ENCODE results near the gene C1S. TPM values are rescaled to one million over a fixed set of nuclear protein-coding genes. Genes with fewer than 3 reads are reported as not detected.
A peak's percentile ranks its signal among the peaks of the same experiment; 100 is the strongest.

Gene C1S
- total and polyA plus RNA-seq, 2 experiments from 2014 or later = 4.9 to 9.7 TPM

GRCh38 chr12:7072554-7072953, 12.0 kb downstream of the C1S start (continued):
- TF ChIP-seq ZNF462 (CRISPR knock-in tag; IDR thresholded peaks at IDR 0.05) = no peak
- TF ChIP-seq EZH2phosphoT487 (IDR thresholded peaks at IDR 0.05; ENCODE audit: unreplicated experiment) = no peak
- TF ChIP-seq CTCF (conservative IDR thresholded peaks at IDR 0.05; ENCODE audit: low read depth in 2 of 2) = no peak
- TF ChIP-seq CREB1 (CRISPR knock-in tag; IDR thresholded peaks at IDR 0.05; ENCODE audit: low read depth) = no peak

- no peak for DNase-seq (ENCODE audit: low spot score)
- H3K36me3 Mint-ChIP-seq (ENCODE audit: low read depth) = no peaks in the 10 kb centered on the region
- TF ChIP-seq ZNF114 (CRISPR knock-in tag; IDR thresholded peaks at IDR 0.05) (no peak), EZH2 (IDR thresholded peaks at IDR 0.05; ENCODE audit: low read depth, unreplicated experiment) (no peak), ZNF331 (CRISPR knock-in tag; IDR thresholded peaks at IDR 0.05; ENCODE audit: low read depth) (no peak), EZH2phosphoT487 (IDR thresholded peaks at IDR 0.05; ENCODE audit: unreplicated experiment) (no peak), REST (IDR thresholded peaks at IDR 0.05; ENCODE audit: unreplicated experiment) (no peak), JUNB (IDR thresholded peaks at IDR 0.05; ENCODE audit: unreplicated experiment) (no peak), POLR2AphosphoS5 (IDR thresholded peaks at IDR 0.05; ENCODE audit: low read depth) (no peak), ETS1 (IDR thresholded peaks at IDR 0.05) (no peak), NANOG (IDR thresholded peaks at IDR 0.05; ENCODE audit: borderline replicate concordance) (no peak), STAT1 (IDR thresholded peaks at IDR 0.05; ENCODE audit: unreplicated experiment) (no peak)
Measured at GRCh38 chr12:7073946-7074345, 13.4 kb downstream of the C1S start.

More at GRCh38 chr12:7073946-7074345, 13.4 kb downstream of the C1S start:
- no peak overlapping the region for H3K27ac ChIP-seq (ENCODE audit: low read depth)
- Mint-ChIP-seq H3K27ac (no peak overlapping the region), H3K4me3 (no peak overlapping the region), H3K9me3 (no peaks in the 10 kb centered on the region), H3K27me3 (ENCODE audit: insufficient read depth, low read depth, poor library complexity) (no peaks in the 10 kb centered on the region), H3K4me1 (no peaks in the 10 kb centered on the region)
- no peaks in the 10 kb centered on the region; the same call in 1 of the 2 replicates for H3K9me2 ChIP-seq (ENCODE audit: insufficient read depth)
- H3K27me3 ChIP-seq (ENCODE audit: insufficient read depth) = no peaks in the 10 kb centered on the region
- no peaks in the 10 kb centered on the region for H3K4me1 ChIP-seq (ENCODE audit: insufficient read depth)
- no peak overlapping the region for H3K4me3 ChIP-seq
- H3F3A ChIP-seq (replicated peaks; ENCODE audit: low read depth) = no peaks in the 10 kb centered on the region
- H4K20me1 ChIP-seq (replicated peaks; ENCODE audit: insufficient read depth) = no peaks in the 10 kb centered on the region
- peak overlapping the region; percentile 18 for H2AFZ ChIP-seq
- no peaks in the 10 kb centered on the region for H3K36me3 ChIP-seq (ENCODE audit: insufficient read depth)
- no peaks in the 10 kb centered on the region for H3K79me2 ChIP-seq (replicated peaks; ENCODE audit: insufficient read depth)
- no peak overlapping the region for H3K4me2 ChIP-seq
- no peak for ATAC-seq
